HCT116 (cell line): Measurements from ENCODE around the gene PLB1.

Source experiments
- ATF3 ChIP-seq: IDR thresholded peaks from 2 replicates; pipeline ENCODE4 v1.6.1; 2012
- CTCF ChIP-seq, 3 experiments: fragments of 200-600 bp in 1 of 3; sonication (generic) in 1 of 3; IDR thresholded peaks in 2 of 3; conservative IDR thresholded peaks in 1 of 3; 2 replicates each; pipeline ENCODE4 v1.5.1; 2012 to 2017; ENCODE audit warnings: low read depth in 2 of 3, low read length in 2 of 3, antibody characterized with exemption in 1 of 3, borderline replicate concordance in 1 of 3, control low read depth in 1 of 3, mild to moderate bottlenecking in 1 of 3, mixed read lengths in 1 of 3, mixed run types in 1 of 3, moderate library complexity in 1 of 3; ENCODE audit not compliant: insufficient read depth in 1 of 3
- EZH2 ChIP-seq: fragments of 200-600 bp; sonication (generic); IDR thresholded peaks from 2 replicates; pipeline ENCODE4 v1.6.1; 2017; ENCODE audit warnings: antibody characterized with exemption, mixed run types
- POLR2A ChIP-seq: IDR thresholded peaks from 2 replicates; pipeline ENCODE4 v1.7.0; 2011; ENCODE audit warnings: borderline replicate concordance; ENCODE audit not compliant: insufficient read depth, insufficient read length; ENCODE audit errors: extremely low read depth
- POLR2AphosphoS5 ChIP-seq: IDR thresholded peaks from 2 replicates; pipeline ENCODE4 v1.6.1; 2011; ENCODE audit warnings: mild to moderate bottlenecking, low read depth, low read length, moderate library complexity
- ZBTB33 ChIP-seq: IDR thresholded peaks from 2 replicates; pipeline ENCODE4 v1.6.1; 2011; ENCODE audit warnings: mild to moderate bottlenecking, low read length, moderate library complexity; ENCODE audit not compliant: insufficient replicate concordance; ENCODE audit errors: extremely low read depth
- ZFX ChIP-seq: fragments of 450-650 bp; IDR thresholded peaks from 2 replicates; pipeline ENCODE4 v1.6.1; 2017

GRCh38 chr2:28552045-28552823 is 56.4 kb downstream of the PLB1 start:
- TF ChIP-seq POLR2A (no peak), EZH2 (no peak), POLR2AphosphoS5 (no peak), ZFX (no peak), CTCF (IDR thresholded peaks at IDR 0.05 in 2 of 3, conservative IDR thresholded peaks at IDR 0.05 in 1 of 3; ENCODE audit: borderline replicate concordance in 1 of 3, insufficient read depth in 1 of 3, low read depth in 2 of 3, low read length in 2 of 3) (no peak), ZBTB33 (no peak), ATF3 (no peak)
